NT2/D1 (cell line): ENCODE results near the gene CD300H.

Source experiments
- YY1 ChIP-seq: IDR thresholded peaks from 2 replicates; pipeline ENCODE4 v1.6.1; 2011; ENCODE audit not compliant: insufficient read length, insufficient read depth
- ZNF274 ChIP-seq: IDR thresholded peaks from 2 replicates; pipeline ENCODE4 v1.6.1; 2011; ENCODE audit warnings: mild to moderate bottlenecking, low read depth, low read length

DNA sequence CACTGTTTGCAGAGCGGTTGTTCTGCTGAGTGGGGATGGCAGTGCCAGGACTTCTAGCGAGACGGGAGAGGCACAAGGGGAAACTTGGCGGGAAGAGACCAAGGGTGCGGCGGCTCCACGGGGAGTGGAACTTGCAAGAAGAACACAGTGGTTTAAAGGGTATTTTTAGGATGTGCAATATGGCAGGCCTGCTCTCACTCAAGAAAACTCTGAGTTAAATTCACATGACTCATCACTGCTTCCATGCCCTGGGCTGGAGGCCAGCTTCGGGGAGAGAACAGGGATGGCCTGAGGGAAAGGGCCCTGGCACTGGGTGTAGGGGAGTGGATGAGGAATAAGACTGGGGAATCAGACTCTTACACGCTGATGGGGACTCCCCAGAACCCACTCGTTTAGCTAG lies 38.1 kb upstream of the CD300H start:
- no peak for TF ChIP-seq YY1
- no peak for TF ChIP-seq ZNF274
